Liver (tissue), 3 donors: Measurements from ENCODE around the gene MYOM1.

Experiments
- ATF3 ChIP-seq: IDR thresholded peaks from 2 replicates; pipeline ENCODE4 v1.6.1; 2016; ENCODE audit warnings: antibody characterized with exemption
- CTCF ChIP-seq: fragments of 150-350 bp; IDR thresholded peaks from 2 replicates; pipeline ENCODE4 v1.5.1; 2017; ENCODE audit warnings: improper control_type of control experiment, low read depth, low read length; ENCODE audit not compliant: missing input control
- EGR1 ChIP-seq, 2 donors: IDR thresholded peaks; 2 replicates each; pipeline ENCODE4 v1.6.1; 2016 to 2018; ENCODE audit warnings: antibody characterized with exemption in 2 of 2, low read depth in 2 of 2
- GABPA ChIP-seq, 2 donors: IDR thresholded peaks in 1 of 2; conservative IDR thresholded peaks in 1 of 2; 2 replicates each; pipeline ENCODE4 v1.6.1; 2016; ENCODE audit warnings: antibody characterized with exemption in 2 of 2, mild to moderate bottlenecking in 1 of 2, moderate library complexity in 1 of 2
- RAD21 ChIP-seq, 2 donors: IDR thresholded peaks; 2 replicates each; pipeline ENCODE4 v1.6.1; 2016; ENCODE audit warnings: antibody characterized with exemption in 2 of 2, mild to moderate bottlenecking in 2 of 2
- REST ChIP-seq: IDR thresholded peaks from 2 replicates; pipeline ENCODE4 v1.6.1; 2016; ENCODE audit warnings: antibody characterized with exemption, mild to moderate bottlenecking
- RXRA ChIP-seq, 2 donors: IDR thresholded peaks; 2 replicates each; pipeline ENCODE4 v1.6.1; 2017 to 2018; ENCODE audit warnings: antibody characterized with exemption in 2 of 2, mild to moderate bottlenecking in 1 of 2
- YY1 ChIP-seq: IDR thresholded peaks from 2 replicates; pipeline ENCODE4 v1.6.1; 2016; ENCODE audit warnings: antibody characterized with exemption, mild to moderate bottlenecking
- donor health status: healthy.
- donor health status: healthy.

GRCh38 chr18:3111523-3112240 is 108.1 kb downstream of the MYOM1 start:
- TF ChIP-seq CTCF = no peak
- TF ChIP-seq GABPA (IDR thresholded peaks at IDR 0.05 in 1 of 2, conservative IDR thresholded peaks at IDR 0.05 in 1 of 2) = no peak
- no peak for TF ChIP-seq ATF3
- TF ChIP-seq EGR1 (IDR thresholded peaks at IDR 0.05; ENCODE audit: low read depth in 2 of 2) = no peak
- no peak for TF ChIP-seq RAD21 (IDR thresholded peaks at IDR 0.05)
- no peak for TF ChIP-seq REST
- TF ChIP-seq YY1 = no peak
- no peak for TF ChIP-seq RXRA (IDR thresholded peaks at IDR 0.05)
